Sigmoid colon (tissue), 4 donors: Measurements from ENCODE around the gene SALL1.

ENCODE experiments used
- EP300 ChIP-seq, 4 donors: sonication (generic); formaldehyde crosslinking; IDR thresholded peaks; one replicate each; pipeline ENCODE4 v1.6.1; 2017; ENCODE audit warnings: antibody characterized with exemption in 4 of 4
- POLR2A ChIP-seq, 2 donors: fragments of 450-650 bp; IDR thresholded peaks; one replicate each; pipeline ENCODE4 v1.6.1; 2016; ENCODE audit warnings: antibody characterized with exemption in 2 of 2, mild to moderate bottlenecking in 2 of 2, moderate library complexity in 2 of 2
- TF ChIP-seq, protein P1 (sequence below), 4 experiments: fragments of 450-650 bp in 3 of 4; fragments of 200-600 bp in 1 of 4; IDR thresholded peaks; one replicate each; pipeline ENCODE4 v1.5.1; 2016 to 2019; ENCODE audit warnings: antibody characterized with exemption in 4 of 4, mild to moderate bottlenecking in 3 of 4, moderate library complexity in 2 of 4

- no peak for TF ChIP-seq POLR2A (IDR thresholded peaks at IDR 0.05)
- TF ChIP-seq, protein P1, sequence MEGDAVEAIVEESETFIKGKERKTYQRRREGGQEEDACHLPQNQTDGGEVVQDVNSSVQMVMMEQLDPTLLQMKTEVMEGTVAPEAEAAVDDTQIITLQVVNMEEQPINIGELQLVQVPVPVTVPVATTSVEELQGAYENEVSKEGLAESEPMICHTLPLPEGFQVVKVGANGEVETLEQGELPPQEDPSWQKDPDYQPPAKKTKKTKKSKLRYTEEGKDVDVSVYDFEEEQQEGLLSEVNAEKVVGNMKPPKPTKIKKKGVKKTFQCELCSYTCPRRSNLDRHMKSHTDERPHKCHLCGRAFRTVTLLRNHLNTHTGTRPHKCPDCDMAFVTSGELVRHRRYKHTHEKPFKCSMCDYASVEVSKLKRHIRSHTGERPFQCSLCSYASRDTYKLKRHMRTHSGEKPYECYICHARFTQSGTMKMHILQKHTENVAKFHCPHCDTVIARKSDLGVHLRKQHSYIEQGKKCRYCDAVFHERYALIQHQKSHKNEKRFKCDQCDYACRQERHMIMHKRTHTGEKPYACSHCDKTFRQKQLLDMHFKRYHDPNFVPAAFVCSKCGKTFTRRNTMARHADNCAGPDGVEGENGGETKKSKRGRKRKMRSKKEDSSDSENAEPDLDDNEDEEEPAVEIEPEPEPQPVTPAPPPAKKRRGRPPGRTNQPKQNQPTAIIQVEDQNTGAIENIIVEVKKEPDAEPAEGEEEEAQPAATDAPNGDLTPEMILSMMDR (IDR thresholded peaks at IDR 0.05), result no peak
- TF ChIP-seq EP300 (IDR thresholded peaks at IDR 0.05), result no peak
Observed at GRCh38 chr16:51133688-51134087, 17.4 kb downstream of the SALL1 start.
